Measurements from ENCODE around the gene SARM1.

- TF ChIP-seq CTCF (IDR thresholded peaks at IDR 0.05; ENCODE audit: low read length): no peak
- no peak for TF ChIP-seq EZH2 (optimal IDR thresholded peaks at IDR 0.05; ENCODE audit: low read depth, low read length)
Observed at GRCh38 chr17:28357901-28358197, 13.6 kb upstream of the SARM1 start.
